A549 (cell line): ENCODE measurements around the gene CDHR1. TPM values are rescaled to one million over a fixed set of nuclear protein-coding genes. Genes with fewer than 3 reads are reported as not detected.
A peak's percentile ranks its signal among the peaks of the same experiment; 100 is the strongest.

Source experiments
- ATAC-seq, 2 experiments: fragments of 200-7000 bp in 1 of 2; fragments of >200 bp in 1 of 2; cut with Nextera tagmentation in 1 of 2; cut with Tn5 transposase in 1 of 2; 3 replicates each; pipeline versions ENCODE4 v1.8.0 to v1.9.1; 2018 to 2020; ENCODE audit warnings: mild to moderate bottlenecking in 1 of 2, moderate library complexity in 1 of 2
- CTCF ChIA-PET: fragments of 300-600 bp; sonication (Branson Sonifier 250); formaldehyde crosslinking; extraction: SDS; loops from one replicate; lab custom pipeline; 2021; ENCODE audit warnings: antibody characterized with exemption, inconsistent platforms; lab: Yijun Ruan, JAX
- POLR2A ChIA-PET: fragments of 350-600 bp; formaldehyde crosslinking; extraction: SDS; loops from one replicate; lab custom pipeline; 2021; ENCODE audit warnings: antibody characterized with exemption, inconsistent platforms; lab: Yijun Ruan, JAX
- DNase-seq, 2 experiments: peaks; one replicate each; pipeline versions ENCODE4 v3.0.0 to v3.0.0-alpha.2; 2011 to 2016; ENCODE audit warnings: low read depth in 1 of 2, low spot score in 1 of 2
- FAIRE-seq: peaks from 2 replicates; lab custom pipeline; 2011; peaks lifted over from hg19 to GRCh38; lab: Jason Lieb, UNC
- H3K27ac ChIP-seq, 2 experiments: fragments of >200 bp; sonication (Bioruptor Twin); formaldehyde crosslinking; 3 replicates each; pipeline ENCODE4 v1.5.1; 2016 to 2017
- H3K4me1 ChIP-seq: fragments of >200 bp; sonication (Bioruptor Twin); formaldehyde crosslinking; 3 replicates; pipeline ENCODE4 v1.6.1; 2016
- H3K4me2 ChIP-seq: fragments of >200 bp; sonication (Bioruptor Twin); formaldehyde crosslinking; 3 replicates; pipeline ENCODE4 v1.6.1; 2016
- H3K4me3 ChIP-seq: fragments of >200 bp; sonication (Bioruptor Twin); formaldehyde crosslinking; 3 replicates; pipeline ENCODE4 v1.5.1; 2016
- H3K9me3 ChIP-seq: fragments of >200 bp; sonication (Bioruptor Twin); formaldehyde crosslinking; 3 replicates; pipeline ENCODE4 v1.6.1; 2016
- ATOH8 ChIP-seq: fragments of 250-450 bp; sonication (Bioruptor Pico); IDR thresholded peaks from 2 replicates; pipeline ENCODE4 v1.5.0; 2020; ENCODE audit warnings: low read depth, mild to moderate bottlenecking, moderate library complexity
- CBX2 ChIP-seq: fragments of 200-600 bp; sonication (generic); IDR thresholded peaks from 2 replicates; pipeline ENCODE4 v1.6.1; 2016; ENCODE audit warnings: low read depth, mild to moderate bottlenecking, borderline replicate concordance
- CBX8 ChIP-seq: fragments of 200-600 bp; sonication (generic); IDR thresholded peaks from 2 replicates; pipeline ENCODE4 v1.6.1; 2016
- CHD2 ChIP-seq: fragments of 150-350 bp; IDR thresholded peaks from 2 replicates; pipeline ENCODE4 v1.6.1; 2014; ENCODE audit warnings: low read length; ENCODE audit not compliant: partially characterized antibody
- CHD4 ChIP-seq: fragments of 200-600 bp; sonication (generic); IDR thresholded peaks from 2 replicates; pipeline ENCODE4 v1.6.1; 2016; ENCODE audit warnings: antibody characterized with exemption, mild to moderate bottlenecking, borderline replicate concordance
- CTCF ChIP-seq: fragments of >200 bp; sonication (Bioruptor Twin); formaldehyde crosslinking; IDR thresholded peaks from 3 replicates; pipeline ENCODE4 v1.5.1; 2016
- E2F6 ChIP-seq: IDR thresholded peaks from 2 replicates; pipeline ENCODE4 v1.6.1; 2012; ENCODE audit warnings: low read depth, borderline replicate concordance
- EHF ChIP-seq: fragments of 250-450 bp; sonication (Bioruptor Pico); IDR thresholded peaks from 2 replicates; pipeline ENCODE4 v1.5.0; 2020; ENCODE audit warnings: mild to moderate bottlenecking
- EHMT2 ChIP-seq: fragments of 200-600 bp; sonication (generic); IDR thresholded peaks from 2 replicates; pipeline ENCODE4 v1.6.1; 2016; ENCODE audit warnings: antibody characterized with exemption, low read depth, mild to moderate bottlenecking, moderate library complexity
- ELK1 ChIP-seq: fragments of 150-350 bp; IDR thresholded peaks from 2 replicates; pipeline ENCODE4 v1.6.1; 2014; ENCODE audit warnings: low read depth, mild to moderate bottlenecking, low read length
- ESRRA ChIP-seq: fragments of 150-350 bp; IDR thresholded peaks from 2 replicates; pipeline ENCODE4 v1.6.1; 2014; ENCODE audit warnings: mild to moderate bottlenecking, low read length, borderline replicate concordance
- FOSB ChIP-seq: fragments of 250-450 bp; sonication (Bioruptor Pico); IDR thresholded peaks from 2 replicates; pipeline ENCODE4 v1.5.0; 2020; ENCODE audit warnings: mild to moderate bottlenecking, moderate library complexity
- HDAC2 ChIP-seq: fragments of 200-600 bp; sonication (generic); IDR thresholded peaks from 2 replicates; pipeline ENCODE4 v1.6.1; 2016
- HOXB13 ChIP-seq: fragments of 250-450 bp; sonication (Bioruptor Pico); IDR thresholded peaks from 2 replicates; pipeline ENCODE4 v1.5.0; 2020; ENCODE audit warnings: low read depth, mild to moderate bottlenecking, moderate library complexity
- JUNB ChIP-seq: fragments of >200 bp; sonication (Bioruptor Twin); formaldehyde crosslinking; IDR thresholded peaks from 2 replicates; pipeline ENCODE4 v1.6.1; 2016
- MAX ChIP-seq: IDR thresholded peaks from 2 replicates; pipeline ENCODE4 v1.6.1; 2012
- MYC ChIP-seq: IDR thresholded peaks from 2 replicates; pipeline ENCODE4 v1.6.1; 2012; ENCODE audit warnings: mild to moderate bottlenecking, inconsistent platforms, low read length, improper control_type of control experiment, borderline replicate concordance
- NFE2L2 ChIP-seq: fragments of 150-350 bp; conservative IDR thresholded peaks from 2 replicates; pipeline ENCODE4 v1.6.1; 2014; ENCODE audit warnings: low read length
- NR3C1 ChIP-seq: fragments of >200 bp; sonication (Bioruptor Twin); formaldehyde crosslinking; IDR thresholded peaks from 3 replicates; pipeline ENCODE4 v1.6.1; 2017
- PBX3 ChIP-seq: IDR thresholded peaks from 2 replicates; pipeline ENCODE4 v1.6.1; 2012
- PHF8 ChIP-seq: fragments of 200-600 bp; sonication (generic); IDR thresholded peaks from 2 replicates; pipeline ENCODE4 v1.6.1; 2016; ENCODE audit warnings: low read depth, mild to moderate bottlenecking, antibody characterized with exemption, moderate library complexity, borderline replicate concordance
- RAD21 ChIP-seq, 2 experiments: fragments of >200 bp in 1 of 2; sonication (Bioruptor Twin) in 1 of 2; formaldehyde crosslinking in 1 of 2; IDR thresholded peaks in 1 of 2; conservative IDR thresholded peaks in 1 of 2; 2 replicates in 1 of 2; 3 replicates in 1 of 2; pipeline ENCODE4 v1.6.1; 2012 to 2018; ENCODE audit warnings: inconsistent platforms in 1 of 2
- REST ChIP-seq: fragments of 200-600 bp; sonication (generic); IDR thresholded peaks from 2 replicates; pipeline ENCODE4 v1.6.1; 2016; ENCODE audit warnings: antibody characterized with exemption, mild to moderate bottlenecking, moderate library complexity
- RFX5 ChIP-seq: fragments of 450-650 bp; IDR thresholded peaks from 2 replicates; pipeline ENCODE4 v1.7.1; 2014; ENCODE audit warnings: antibody characterized with exemption, mild to moderate bottlenecking, moderate library complexity
- SMC3 ChIP-seq: fragments of >200 bp; sonication (Bioruptor Twin); formaldehyde crosslinking; IDR thresholded peaks from 3 replicates; pipeline ENCODE4 v1.6.1; 2018; ENCODE audit warnings: inconsistent platforms
- SREBF2 ChIP-seq: fragments of 450-650 bp; IDR thresholded peaks from 2 replicates; pipeline ENCODE4 v1.6.1; 2014; ENCODE audit warnings: mild to moderate bottlenecking, moderate library complexity
- USF2 ChIP-seq: fragments of 450-650 bp; IDR thresholded peaks from 2 replicates; pipeline ENCODE4 v1.6.1; 2014; ENCODE audit warnings: antibody characterized with exemption
- ZC3H11A ChIP-seq: fragments of 450-650 bp; IDR thresholded peaks from 2 replicates; pipeline ENCODE4 v1.6.1; 2014; ENCODE audit warnings: antibody characterized with exemption, mild to moderate bottlenecking
- ZSCAN20 ChIP-seq: fragments of 250-450 bp; sonication (Bioruptor Pico); IDR thresholded peaks from 2 replicates; pipeline ENCODE4 v1.8.0; 2022; ENCODE audit warnings: mild to moderate bottlenecking, moderate library complexity
- WGBS: methylation state at CpG from one replicate; pipeline ENCODE4 v1.1.6; 2017; ENCODE audit errors: missing lambda C conversion rate; 5-methylcytosine and 5-hydroxymethylcytosine counted together
- polyA plus RNA-seq, 4 experiments: library from polyadenylated mRNA; depleted of rRNA in 3 of 4; stranded (reverse); fragments of >200 nt; fragmentation: RNase III in 1 of 4; extraction: RNeasy Plus Mini Kit Qiagen cat#74134 plus additional on column Dnase treatment in 1 of 4; gene quantifications; 2 replicates in 3 of 4; 3 replicates in 1 of 4; pipeline ENCODE4 v1.2.3, GENCODE V29; 2011 to 2017

CDHR1 gene
- polyA plus RNA-seq, 2 of the 4 experiments (the other 2 are of a cell fraction) = 0.04 to 0.09 TPM

GRCh38 chr10:84256510-84257342, 62.4 kb downstream of the CDHR1 start:
- DNase-seq = peak; percentile 44 to 67
- H3K4me1 ChIP-seq = 0 out of 3 replicates have a peak, but pooled peaks cover 4% of the 10 kb centered on the region
- no peak overlapping the region for H3K27ac ChIP-seq
- peak overlapping the region; percentile 31; the same call in 2 of the 3 replicates for H3K4me3 ChIP-seq
- H3K9me3 ChIP-seq = no peaks in the 10 kb centered on the region
- ChIA-PET POLR2A (no interaction called here), CTCF (interaction anchor here (0.6 to 15.3 kb wide), 24 partner anchors 8 to 282 kb away, joined by 3 to 341 read pairs (median 4); partner anchors contain the start of genes LRIT1 and RGR)
- no peak for FAIRE-seq
- peak; percentile 70 to 88; a peak in 5 of 6 replicates for ATAC-seq
- H3K4me2 ChIP-seq = peak overlapping the region; percentile 81
- 34% methylated on average over 34 of the region's 35 CpGs for WGBS
- TF ChIP-seq NFE2L2 (no peak), CHD4 (no peak), NR3C1 (no peak), PBX3 (no peak), SMC3 (0 out of 3 replicates have a peak, but pooled peaks have one; percentile 25), E2F6 (peak; percentile 96), SREBF2 (no peak), CBX2 (no peak), ZSCAN20 (no peak), CHD2 (no peak), PHF8 (no peak), HOXB13 (CRISPR knock-in tag) (no peak), ESRRA (no peak), HDAC2 (no peak), EHF (CRISPR knock-in tag) (no peak), CBX8 (no peak), ELK1 (no peak), RFX5 (no peak), EHMT2 (no peak), RAD21 (conservative IDR thresholded peaks at IDR 0.05 in 1 of 2, IDR thresholded peaks at IDR 0.05 in 1 of 2) (peak; percentile 48 to 50; a peak in 4 of 5 replicates), USF2 (no peak), REST (no peak), CTCF (peak; percentile 56), JUNB (no peak), ATOH8 (CRISPR knock-in tag) (no peak), FOSB (no peak), MYC (no peak), MAX (peak; percentile 87), ZC3H11A (no peak)
